Measurements from ENCODE around the gene GPR6.

GPR6 gene

GRCh38 chr6:109978174-109979032 is at the start of gene GPR6:
Gene GPR6, plus strand, starts transcription at chr6:109978311. Its CDS starts 802 bp downstream, at chr6:109979113.
- peak; percentile 50 to 54 for DNase-seq

GRCh38 chr6:109934293-109934692 is 43.8 kb upstream of the GPR6 start:
- no peak for DNase-seq

- DNase-seq: no peak
Measured at GRCh38 chr6:109939654-109940053, 38.5 kb upstream of the GPR6 start.

GRCh38 chr6:109944448-109944847 is 33.7 kb upstream of the GPR6 start:
- DNase-seq: no peak

GRCh38 chr6:109945091-109945490 is 33.0 kb upstream of the GPR6 start:
- DNase-seq: no peak

- DNase-seq: no peak
Measured at GRCh38 chr6:109946979-109947378, 31.1 kb upstream of the GPR6 start.

- no peak for DNase-seq
Measured at GRCh38 chr6:109949281-109950065, 28.6 kb upstream of the GPR6 start.

GRCh38 chr6:109955491-109955890 is 22.6 kb upstream of the GPR6 start:
- DNase-seq: no peak

- DNase-seq: no peak
Measured at GRCh38 chr6:109958626-109959025, 19.5 kb upstream of the GPR6 start.

GRCh38 chr6:109961611-109962041 is 16.5 kb upstream of the GPR6 start:
- no peak for DNase-seq

- DNase-seq: no peak
Measured at GRCh38 chr6:109962271-109962670, 15.8 kb upstream of the GPR6 start.

GRCh38 chr6:109963598-109964170 is 14.4 kb upstream of the GPR6 start:
- no peak for DNase-seq

- DNase-seq: no peak
Measured at GRCh38 chr6:109964949-109965348, 13.2 kb upstream of the GPR6 start.

- DNase-seq: no peak
Measured at GRCh38 chr6:109966299-109966698, 11.8 kb upstream of the GPR6 start.

GRCh38 chr6:109977791-109978173 is 329 bp upstream of the GPR6 start:
- DNase-seq: peak; percentile 43 to 54

GRCh38 chr6:109979033-109979921 is 1.2 kb downstream of the GPR6 start:
- no peak for DNase-seq

GRCh38 chr6:109984410-109984809 is 6.3 kb downstream of the GPR6 start:
- DNase-seq: no peak

- no peak for DNase-seq
Measured at GRCh38 chr6:109987196-109987595, 9.1 kb downstream of the GPR6 start.

- no peak for DNase-seq
Measured at GRCh38 chr6:109991201-109992101, 13.3 kb downstream of the GPR6 start.

- no peak for DNase-seq
Measured at GRCh38 chr6:109998159-109998785, 20.2 kb downstream of the GPR6 start.

GRCh38 chr6:109999740-110000139 is 21.6 kb downstream of the GPR6 start:
- no peak for DNase-seq

Measured in NCI-H1930 (cell line).